LNCAP (cell line): ENCODE measurements around the gene ABHD6.

Source experiments
- CTCF ChIP-seq: fragments of 450-650 bp; IDR thresholded peaks from 2 replicates; pipeline ENCODE4 v1.5.1; 2017; ENCODE audit warnings: mild to moderate bottlenecking

ABHD6 gene

GRCh38 chr3:58202917-58203360 is 34.7 kb upstream of the ABHD6 start:
- no peak for TF ChIP-seq CTCF

- no peak for TF ChIP-seq CTCF
Measured at GRCh38 chr3:58203541-58203940, 34.1 kb upstream of the ABHD6 start.

- TF ChIP-seq CTCF = no peak
Measured at GRCh38 chr3:58204720-58205119, 32.9 kb upstream of the ABHD6 start.

- TF ChIP-seq CTCF = no peak
Measured at GRCh38 chr3:58205981-58206380, 31.6 kb upstream of the ABHD6 start.

GRCh38 chr3:58206406-58207011 is 31.1 kb upstream of the ABHD6 start:
- no peak for TF ChIP-seq CTCF

GRCh38 chr3:58207954-58208353 is 29.6 kb upstream of the ABHD6 start:
- TF ChIP-seq CTCF = no peak

- TF ChIP-seq CTCF = no peak
Measured at GRCh38 chr3:58209933-58210332, 27.7 kb upstream of the ABHD6 start.
